HT1080 (cell line): ENCODE results near the gene PRAC1. TPM values are rescaled to one million over a fixed set of nuclear protein-coding genes. Genes with fewer than 3 reads are reported as not detected.

ENCODE experiments used
- DNase-seq: peaks from one replicate; pipeline ENCODE4 v3.0.0-alpha.2; 2015; ENCODE audit warnings: low read depth
- total RNA-seq: library from RNA; depleted of rRNA; stranded (reverse); fragments of >200 nt; shearing (Covaris generic); gene quantifications from 2 replicates; pipeline ENCODE4 v1.2.3, GENCODE V29; 2014

The PRAC1 gene
- total RNA-seq, 1 experiment from 2014 or later, result not detected

GRCh38 chr17:48747445-48748363, 25.4 kb upstream of the PRAC1 start:
- no peak for DNase-seq

- DNase-seq, result no peak
These were observed 24.7 kb upstream of the PRAC1 start for GRCh38 chr17:48746916-48747444.

GRCh38 chr17:48745381-48746275, 23.3 kb upstream of the PRAC1 start:
- DNase-seq, result no peak

GRCh38 chr17:48740537-48740936, 18.2 kb upstream of the PRAC1 start:
- no peak for DNase-seq

GRCh38 chr17:48738803-48739526, 16.6 kb upstream of the PRAC1 start:
- no peak for DNase-seq

- DNase-seq, result no peak
These were observed 16.1 kb upstream of the PRAC1 start for GRCh38 chr17:48738424-48738802.

GRCh38 chr17:48737330-48738043, 15.2 kb upstream of the PRAC1 start:
- no peak for DNase-seq

GRCh38 chr17:48735062-48735351, 12.7 kb upstream of the PRAC1 start:
- DNase-seq, result no peak

- DNase-seq, result no peak
These were observed 12.2 kb upstream of the PRAC1 start for GRCh38 chr17:48734333-48735061.

GRCh38 chr17:48733632-48734328, 11.5 kb upstream of the PRAC1 start:
- DNase-seq, result no peak

- DNase-seq, result no peak
These were observed 10.6 kb upstream of the PRAC1 start for GRCh38 chr17:48732688-48733629.

GRCh38 chr17:48731355-48731754, 9.0 kb upstream of the PRAC1 start:
- no peak for DNase-seq

GRCh38 chr17:48730240-48730550, 7.9 kb upstream of the PRAC1 start:
- no peak for DNase-seq

GRCh38 chr17:48729335-48730239, 7.3 kb upstream of the PRAC1 start:
- DNase-seq, result no peak

GRCh38 chr17:48728232-48729231, 6.2 kb upstream of the PRAC1 start, which contains the start of gene HOXB13:
Gene HOXB13 (minus strand): TSS chr17:48728750. CDS start chr17:48728593, 157 bp downstream.
- no peak for DNase-seq
